Measurements from ENCODE around the gene SLC26A9. TPM values are rescaled to one million over a fixed set of nuclear protein-coding genes. Genes with fewer than 3 reads are reported as not detected.

SLC26A9 gene
- total RNA-seq, 2 donors from 2014 or later, result not detected

- Histone ChIP-seq H3K9ac (ENCODE audit: low read depth in 2 of 2, low read length in 2 of 2) (no peak overlapping the region), H3K27ac (no peak overlapping the region)
Observed at GRCh38 chr1:205918955-205919746, 24.1 kb downstream of the SLC26A9 start.

GRCh38 chr1:205917466-205918238 is 25.6 kb downstream of the SLC26A9 start:
- Histone ChIP-seq H3K9me3 (no peaks in the 10 kb centered on the region), H3K4me1 (no peaks in the 10 kb centered on the region), H3K9ac (ENCODE audit: low read depth in 2 of 2, low read length in 2 of 2) (no peak overlapping the region), H3K36me3 (no peaks in the 10 kb centered on the region), H3K4me3 (no peak overlapping the region), H3K27ac (no peak overlapping the region), H3K27me3 (no peaks in the 10 kb centered on the region)
- TF ChIP-seq CTCF (IDR thresholded peaks at IDR 0.05), result no peak
- intact Hi-C loops (cut with DNase I), result loop anchor here (2.0 to 5.0 kb wide), 2 partner anchors 59 to 190 kb away; no protein-coding TSS in a partner anchor
- no peak for DNase-seq

More at GRCh38 chr1:205918955-205919746, 24.1 kb downstream of the SLC26A9 start:
- peak; percentile 89 for TF ChIP-seq CTCF (IDR thresholded peaks at IDR 0.05)
- H3K36me3 ChIP-seq, result no peaks in the 10 kb centered on the region
- H3K4me1 ChIP-seq, result no peaks in the 10 kb centered on the region
- H3K9me3 ChIP-seq, result no peaks in the 10 kb centered on the region
- no peaks in the 10 kb centered on the region for H3K27me3 ChIP-seq
- no peak overlapping the region for H3K4me3 ChIP-seq
- intact Hi-C loops (cut with DNase I), result loop anchor here (2.0 to 5.0 kb wide), 2 partner anchors 58 to 188 kb away; no protein-coding TSS in a partner anchor
- DNase-seq, result peak; percentile 75

DNA sequence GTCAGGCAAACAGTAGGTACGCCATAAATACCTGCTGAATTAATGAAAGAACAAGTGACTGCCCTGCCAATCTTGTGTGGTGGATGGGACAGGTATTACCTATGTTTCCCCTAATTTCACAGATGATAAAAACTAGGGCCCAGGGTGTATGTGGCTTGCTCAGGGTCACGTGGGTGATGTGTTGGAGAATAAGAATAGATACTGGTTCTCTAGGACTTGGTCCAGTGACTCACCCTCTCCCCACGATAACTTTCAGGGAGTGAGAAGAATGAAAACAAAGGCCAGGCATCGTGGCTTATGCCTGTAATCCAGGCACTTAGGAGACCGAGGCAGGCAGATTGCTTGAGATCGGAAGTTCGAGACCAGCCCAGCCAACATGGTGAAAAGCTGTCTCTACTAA is 26.7 kb downstream of the SLC26A9 start:
- Histone ChIP-seq H3K9ac (ENCODE audit: low read depth in 2 of 2, low read length in 2 of 2) (no peak overlapping the region), H3K27ac (no peak overlapping the region), H3K4me1 (no peaks in the 10 kb centered on the region), H3K27me3 (no peaks in the 10 kb centered on the region), H3K4me3 (no peak overlapping the region), H3K36me3 (no peaks in the 10 kb centered on the region), H3K9me3 (no peaks in the 10 kb centered on the region)
- no peak for TF ChIP-seq CTCF (IDR thresholded peaks at IDR 0.05)
- no peak for DNase-seq
- intact Hi-C loops (cut with DNase I), result loop anchor here (5.0 kb wide), 1 partner anchor 191 kb away; no protein-coding TSS in a partner anchor

DNA sequence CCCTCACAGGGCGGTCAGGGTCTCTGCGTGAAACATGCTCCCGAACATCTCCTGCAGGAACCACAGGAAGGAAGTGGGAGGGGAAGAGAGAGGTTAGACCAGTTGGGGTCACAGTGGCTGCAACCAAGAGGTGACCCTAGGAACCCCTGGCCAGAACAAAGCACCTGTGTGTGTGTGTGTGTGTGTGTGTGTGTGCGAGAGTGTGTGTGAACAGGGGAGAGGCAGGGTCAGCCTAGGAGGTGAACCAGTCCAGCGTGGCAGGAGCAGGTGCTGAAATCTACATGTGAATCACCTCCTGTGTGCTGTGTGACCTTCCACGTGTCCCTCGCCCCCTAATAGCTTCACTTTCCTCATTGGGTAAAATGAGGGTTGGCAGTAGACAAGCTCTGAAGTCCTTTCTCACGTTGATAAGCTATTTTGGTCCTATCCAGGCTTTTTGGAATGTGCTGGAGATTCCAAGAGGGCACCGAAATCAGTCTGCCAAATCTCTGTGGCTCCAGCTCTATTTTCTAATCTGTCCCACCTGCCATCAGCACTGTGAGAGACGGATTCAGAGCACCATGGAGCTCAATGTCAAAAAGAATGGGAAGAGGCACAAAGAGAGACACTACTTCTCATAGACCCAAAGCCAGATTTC is 27.8 kb downstream of the SLC26A9 start:
- no peak overlapping the region for H3K27ac ChIP-seq
- DNase-seq, result no peak
- TF ChIP-seq CTCF (IDR thresholded peaks at IDR 0.05), result no peak
- H3K36me3 ChIP-seq, result no peaks in the 10 kb centered on the region
- no peak overlapping the region for H3K4me3 ChIP-seq
- no peaks in the 10 kb centered on the region for H3K9me3 ChIP-seq
- H3K27me3 ChIP-seq, result no peaks in the 10 kb centered on the region
- H3K4me1 ChIP-seq, result no peaks in the 10 kb centered on the region
- no peak overlapping the region for H3K9ac ChIP-seq (ENCODE audit: low read depth in 2 of 2, low read length in 2 of 2)
- intact Hi-C loops (cut with DNase I), result loop anchor here (5.0 kb wide), 1 partner anchor 192 kb away; no protein-coding TSS in a partner anchor

GRCh38 chr1:205914730-205915129 is 28.5 kb downstream of the SLC26A9 start:
- no peak for TF ChIP-seq CTCF (IDR thresholded peaks at IDR 0.05)
- Histone ChIP-seq H3K4me3 (no peak overlapping the region), H3K9me3 (no peaks in the 10 kb centered on the region), H3K9ac (ENCODE audit: low read depth in 2 of 2, low read length in 2 of 2) (no peak overlapping the region), H3K27ac (no peak overlapping the region), H3K36me3 (no peaks in the 10 kb centered on the region), H3K27me3 (no peaks in the 10 kb centered on the region), H3K4me1 (no peaks in the 10 kb centered on the region)
- intact Hi-C loops (cut with DNase I), result loop anchor here (5.0 kb wide), 1 partner anchor 193 kb away; no protein-coding TSS in a partner anchor
- DNase-seq, result no peak

Measured in colonic mucosa (tissue), 4 donors.